BJ (cell line): ENCODE results near the gene KLRF1. TPM values are rescaled to one million over a fixed set of nuclear protein-coding genes. Genes with fewer than 3 reads are reported as not detected.

Source experiments
- CTCF ChIA-PET: fragments of 350-600 bp; formaldehyde crosslinking; extraction: SDS; loops from one replicate; lab custom pipeline; 2021; ENCODE audit warnings: antibody characterized with exemption, inconsistent platforms; lab: Yijun Ruan, JAX
- POLR2A ChIA-PET: fragments of 300-600 bp; sonication (Branson Sonifier 250); formaldehyde crosslinking; extraction: SDS; loops from one replicate; lab custom pipeline; 2021; ENCODE audit warnings: antibody characterized with exemption; lab: Charles Lee
- DNase-seq: peaks from one replicate; pipeline ENCODE4 v3.0.0-alpha.2; 2011; ENCODE audit warnings: low read depth
- H3K27me3 ChIP-seq: 2 replicates; pipeline ENCODE4 v1.6.0; 2011; ENCODE audit warnings: low read length; ENCODE audit not compliant: control insufficient read depth, insufficient read depth
- H3K36me3 ChIP-seq: 2 replicates; pipeline ENCODE4 v1.5.1; 2011; ENCODE audit warnings: low read length; ENCODE audit not compliant: control insufficient read depth, insufficient read depth
- H3K4me3 ChIP-seq: 2 replicates; pipeline ENCODE4 v1.5.1; 2011; ENCODE audit warnings: low read depth, mild to moderate bottlenecking, control low read depth, low read length
- polyA plus RNA-seq: library from polyadenylated mRNA; depleted of rRNA; stranded (reverse); fragments of >200 nt; gene quantifications from 2 replicates; pipeline ENCODE4 v1.2.3, GENCODE V29; 2011
- TF ChIP-seq, protein P1 (sequence below): IDR thresholded peaks from 2 replicates; pipeline ENCODE4 v1.5.1; 2011; ENCODE audit warnings: low read depth, mild to moderate bottlenecking, control low read depth, inconsistent platforms, low read length, moderate library complexity; ENCODE audit not compliant: insufficient read depth

KLRF1 gene
- polyA plus RNA-seq, 1 experiment, result not detected

DNA sequence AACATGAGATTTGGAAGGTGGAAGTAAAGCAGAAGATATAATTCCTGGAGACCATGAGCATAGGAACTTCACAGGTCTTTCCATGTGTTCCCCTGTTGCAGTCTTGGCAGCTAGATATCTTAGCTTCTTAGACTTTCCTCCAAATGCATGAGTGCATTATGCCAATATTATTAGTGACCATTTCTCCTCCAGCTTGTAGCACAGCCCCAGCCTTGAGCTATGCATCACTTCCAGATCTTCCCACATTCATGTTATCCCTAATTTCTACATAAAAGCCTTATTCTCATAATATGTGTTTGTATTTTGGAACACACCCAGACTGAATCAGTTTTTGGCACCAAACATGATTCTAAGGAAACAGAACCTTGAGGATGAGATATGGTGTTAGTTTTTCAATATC lies 30.9 kb downstream of the KLRF1 start:
- Histone ChIP-seq H3K4me3 (no peak overlapping the region), H3K27me3 (no peaks in the 10 kb centered on the region), H3K36me3 (no peaks in the 10 kb centered on the region)
- TF ChIP-seq, protein P1, sequence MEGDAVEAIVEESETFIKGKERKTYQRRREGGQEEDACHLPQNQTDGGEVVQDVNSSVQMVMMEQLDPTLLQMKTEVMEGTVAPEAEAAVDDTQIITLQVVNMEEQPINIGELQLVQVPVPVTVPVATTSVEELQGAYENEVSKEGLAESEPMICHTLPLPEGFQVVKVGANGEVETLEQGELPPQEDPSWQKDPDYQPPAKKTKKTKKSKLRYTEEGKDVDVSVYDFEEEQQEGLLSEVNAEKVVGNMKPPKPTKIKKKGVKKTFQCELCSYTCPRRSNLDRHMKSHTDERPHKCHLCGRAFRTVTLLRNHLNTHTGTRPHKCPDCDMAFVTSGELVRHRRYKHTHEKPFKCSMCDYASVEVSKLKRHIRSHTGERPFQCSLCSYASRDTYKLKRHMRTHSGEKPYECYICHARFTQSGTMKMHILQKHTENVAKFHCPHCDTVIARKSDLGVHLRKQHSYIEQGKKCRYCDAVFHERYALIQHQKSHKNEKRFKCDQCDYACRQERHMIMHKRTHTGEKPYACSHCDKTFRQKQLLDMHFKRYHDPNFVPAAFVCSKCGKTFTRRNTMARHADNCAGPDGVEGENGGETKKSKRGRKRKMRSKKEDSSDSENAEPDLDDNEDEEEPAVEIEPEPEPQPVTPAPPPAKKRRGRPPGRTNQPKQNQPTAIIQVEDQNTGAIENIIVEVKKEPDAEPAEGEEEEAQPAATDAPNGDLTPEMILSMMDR, result no peak
- ChIA-PET CTCF (no interaction called here), POLR2A (no interaction called here)
- DNase-seq, result no peak

DNA sequence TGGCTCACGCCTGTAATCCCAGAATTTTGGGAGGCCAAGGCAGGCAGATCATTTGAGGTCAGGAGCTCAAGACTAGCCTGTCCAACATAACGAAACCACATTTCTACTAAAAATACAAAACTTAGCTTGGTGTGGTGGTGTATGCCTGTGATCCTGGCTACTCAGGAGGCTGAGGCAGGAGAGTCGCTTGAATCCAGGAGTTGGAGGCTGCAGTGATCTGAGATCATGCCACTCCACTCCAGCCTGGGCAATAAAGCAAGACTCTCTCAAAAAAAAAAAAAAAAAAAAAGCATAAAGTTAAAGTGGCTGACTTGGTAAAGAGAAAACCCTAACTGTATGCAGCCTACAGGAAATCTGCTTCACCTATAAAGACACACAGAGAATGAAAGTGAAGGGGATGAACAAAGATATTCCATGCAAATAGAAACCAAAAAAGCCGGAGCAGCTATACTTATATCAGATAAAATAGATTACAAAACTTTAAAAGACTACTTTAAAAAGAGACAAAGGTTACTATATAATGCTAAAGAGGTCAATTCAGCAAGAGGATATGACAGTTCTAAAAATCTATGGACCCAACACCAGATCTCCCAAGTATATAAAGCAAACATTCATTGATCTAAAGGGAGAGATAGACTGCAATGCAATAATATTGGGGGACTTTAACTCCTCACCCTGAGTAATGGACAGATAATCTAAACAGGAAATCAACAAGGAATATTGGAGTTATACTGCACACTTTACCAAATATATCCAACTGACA lies 37.8 kb downstream of the KLRF1 start:
- H3K27me3 ChIP-seq, result no peaks in the 10 kb centered on the region
- POLR2A ChIA-PET, result no interaction called here
- TF ChIP-seq, protein P1, result no peak
- H3K36me3 ChIP-seq, result no peaks in the 10 kb centered on the region
- no peak for DNase-seq
- CTCF ChIA-PET, result no interaction called here
- no peak overlapping the region for H3K4me3 ChIP-seq

DNA sequence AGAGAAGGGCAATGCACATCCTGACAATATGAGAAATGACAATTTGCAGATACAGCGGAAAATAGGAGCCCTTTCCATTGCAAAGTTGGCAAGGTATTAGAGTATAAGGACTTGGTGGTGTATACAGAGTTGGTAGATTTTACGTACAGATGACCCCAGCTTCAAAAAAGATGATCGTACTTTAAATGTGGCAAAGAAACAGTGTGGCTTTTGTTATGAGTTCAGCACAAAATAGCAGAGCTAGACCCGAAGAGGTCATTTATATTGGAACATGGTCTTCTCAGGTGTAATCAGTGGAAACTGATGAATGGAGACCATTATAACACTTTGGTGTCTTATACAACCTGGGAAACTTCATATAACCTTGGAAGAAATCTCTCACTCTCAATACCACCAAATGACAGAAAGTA lies 39.6 kb downstream of the KLRF1 start:
- TF ChIP-seq, protein P1, result no peak
- Histone ChIP-seq H3K27me3 (no peaks in the 10 kb centered on the region), H3K36me3 (no peaks in the 10 kb centered on the region), H3K4me3 (no peak overlapping the region)
- CTCF ChIA-PET, result interaction anchor here (1.3 kb wide), 1 partner anchor 17 kb away, joined by 4 read pairs; no protein-coding TSS in a partner anchor
- POLR2A ChIA-PET, result no interaction called here
- DNase-seq, result no peak

DNA sequence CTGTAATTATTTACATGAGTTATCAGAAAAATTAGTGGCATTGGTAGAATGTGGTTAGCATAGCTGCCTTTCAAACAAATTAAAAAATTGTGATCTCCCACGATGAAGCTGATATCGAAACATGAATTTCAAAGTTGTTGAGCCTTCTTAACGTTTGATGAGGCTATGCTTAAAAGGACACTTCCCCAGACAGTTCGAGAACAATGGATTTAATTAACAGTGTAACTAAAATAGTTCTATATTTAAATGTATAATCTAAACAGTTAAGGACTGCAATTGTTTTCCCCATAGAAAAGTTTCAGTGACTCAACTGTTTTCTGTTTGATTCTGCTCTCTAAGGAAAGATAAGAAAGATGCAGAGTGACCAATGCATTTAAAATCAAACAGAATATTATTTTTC lies 40.2 kb downstream of the KLRF1 start:
- H3K4me3 ChIP-seq, result no peak overlapping the region

DNA sequence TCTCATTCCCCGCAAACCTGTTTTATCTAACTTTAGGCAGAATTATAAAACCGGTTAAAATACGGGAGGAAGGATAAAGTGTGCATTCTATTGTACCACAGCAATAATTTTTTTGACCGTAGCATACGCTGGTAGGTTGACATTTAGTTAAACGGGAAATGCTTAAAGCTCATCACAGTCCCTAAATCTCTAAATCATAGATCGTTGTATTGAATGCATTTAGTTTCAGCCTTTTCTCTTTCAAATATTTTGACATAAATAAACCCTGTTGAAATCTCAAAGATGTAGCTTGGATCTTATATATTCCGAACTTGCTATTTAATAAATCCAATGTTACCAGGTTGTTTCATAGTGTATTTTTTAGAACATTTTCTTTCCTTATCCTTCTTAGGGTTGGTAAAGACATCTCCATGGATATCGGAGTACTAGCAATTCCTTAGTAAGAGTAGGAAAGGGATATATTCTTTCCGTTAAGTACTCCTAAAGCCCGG lies 41.1 kb downstream of the KLRF1 start:
- no peak for DNase-seq
- Histone ChIP-seq H3K4me3 (no peak overlapping the region), H3K27me3 (no peaks in the 10 kb centered on the region), H3K36me3 (no peaks in the 10 kb centered on the region)
- ChIA-PET POLR2A (no interaction called here), CTCF (no interaction called here)
- TF ChIP-seq, protein P1, result no peak

More for the DNA sequence above, 40.2 kb downstream of the KLRF1 start:
- CTCF ChIA-PET, result interaction anchor here (1.3 kb wide), 1 partner anchor 18 kb away, joined by 4 read pairs; no protein-coding TSS in a partner anchor
- no peak for DNase-seq
- POLR2A ChIA-PET, result no interaction called here
- TF ChIP-seq, protein P1, result no peak
- Histone ChIP-seq H3K27me3 (no peaks in the 10 kb centered on the region), H3K36me3 (no peaks in the 10 kb centered on the region)
